ENCODE data around the gene ABCA4.
"Not testable (repeated sequence)": the region's sequence is repeated elsewhere in the genome, so short reads cannot be mapped to it uniquely, and the experiment has no call there.

The ABCA4 gene

DNA sequence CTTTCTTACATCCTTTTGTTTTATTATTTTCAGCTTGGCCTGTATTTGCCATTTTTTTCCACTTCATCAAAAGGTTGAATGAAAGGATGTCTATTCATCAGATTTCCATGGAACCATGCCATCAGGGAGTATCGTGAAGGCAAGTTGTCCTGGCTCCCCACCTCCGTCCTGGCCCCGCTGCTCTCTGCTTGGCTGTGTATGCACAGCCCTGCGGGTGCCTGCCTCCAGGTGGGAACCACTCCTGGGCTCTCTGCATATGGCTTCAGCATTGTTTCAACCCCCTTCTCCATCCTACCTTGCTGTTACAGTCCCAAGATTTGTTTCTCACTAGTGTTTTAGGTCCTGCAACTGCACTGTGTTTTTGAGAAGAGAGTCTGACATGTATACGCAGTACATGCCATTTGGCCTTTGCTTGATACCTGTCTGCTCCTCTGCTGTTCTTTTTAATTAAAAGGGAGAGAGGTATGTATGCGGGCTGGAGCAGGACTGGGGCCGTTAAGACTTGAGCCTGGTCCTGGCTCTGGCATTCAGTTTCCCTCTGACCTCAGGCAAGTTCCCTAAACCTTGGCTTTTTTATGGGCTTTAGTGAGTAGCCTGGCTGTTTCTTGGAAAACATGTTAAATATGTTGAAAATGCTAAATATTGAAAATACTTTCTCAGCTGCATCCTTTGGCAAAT is 141.8 kb downstream of the ABCA4 start:
- DNase-seq (ENCODE audit: low read depth), result no peak

GRCh38 chr1:93977598-93977945 is 143.4 kb downstream of the ABCA4 start:
- DNase-seq (ENCODE audit: low read depth), result no peak

- no peak for DNase-seq (ENCODE audit: low read depth)
Measured at GRCh38 chr1:93976711-93977597, 144.0 kb downstream of the ABCA4 start.

DNA sequence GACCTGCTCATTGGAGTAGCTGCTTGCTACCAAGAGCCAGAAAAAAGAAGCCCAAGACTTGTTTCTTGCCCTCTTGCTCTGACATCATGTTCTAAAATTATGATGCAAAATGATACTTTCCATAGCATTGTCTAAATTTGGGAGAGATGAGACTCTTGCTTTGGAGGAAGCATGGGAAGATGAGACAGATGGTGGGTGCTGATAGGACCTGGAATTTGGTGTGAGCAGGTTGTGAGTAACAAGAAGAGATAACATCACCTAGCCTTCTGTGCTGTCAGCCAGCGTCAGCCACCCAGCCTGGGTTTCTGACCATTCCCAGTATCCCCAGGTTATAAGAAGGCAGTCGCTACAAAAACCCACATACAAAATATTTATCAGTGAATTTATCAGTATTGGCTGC is 144.7 kb downstream of the ABCA4 start:
- DNase-seq (ENCODE audit: low read depth), result no peak

DNA sequence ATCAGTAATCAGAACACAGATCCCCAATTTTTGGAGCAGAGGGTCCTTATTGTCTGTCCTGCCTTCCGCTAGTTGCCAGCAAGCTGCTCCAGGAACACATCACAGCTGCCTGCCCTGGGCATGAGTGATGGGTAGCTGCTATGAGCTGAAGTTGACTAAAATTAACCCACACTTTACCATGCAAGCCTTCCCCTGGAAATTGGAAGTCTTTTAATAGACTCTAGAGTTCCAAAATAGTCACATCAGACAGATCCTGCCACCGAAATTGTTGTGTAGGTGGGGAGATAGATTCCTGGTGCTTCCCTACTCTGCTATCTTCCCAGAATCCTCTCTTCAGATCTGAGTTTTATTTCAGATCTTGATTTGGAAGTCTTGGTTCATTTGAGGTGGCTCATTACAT is 148.6 kb downstream of the ABCA4 start:
- no peak for DNase-seq (ENCODE audit: low read depth)

- no peak for DNase-seq (ENCODE audit: low read depth)
Measured at GRCh38 chr1:93969887-93970286, 151.1 kb downstream of the ABCA4 start.

- no peak for DNase-seq (ENCODE audit: low read depth)
Measured at GRCh38 chr1:93969371-93969770, 151.6 kb downstream of the ABCA4 start.

DNA sequence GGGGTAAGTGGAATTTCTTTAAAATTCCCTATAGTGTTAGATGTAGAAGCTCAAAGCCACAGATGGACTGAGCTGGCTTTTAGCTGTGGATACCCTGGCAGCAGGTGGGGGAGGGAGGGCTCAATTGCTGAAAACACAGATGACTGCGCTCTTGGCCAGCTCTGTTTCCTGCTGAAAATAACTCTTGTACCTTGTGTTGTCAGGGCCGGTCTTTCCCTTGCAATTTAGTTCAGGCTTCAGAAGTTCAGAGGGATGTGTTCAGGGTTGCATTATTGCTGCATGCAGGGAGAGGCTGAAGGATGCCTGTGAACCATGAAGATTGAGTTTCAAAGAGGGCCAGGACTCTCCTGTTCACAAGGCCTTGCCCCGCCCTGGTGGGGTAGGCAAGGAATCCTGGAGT is 153.6 kb downstream of the ABCA4 start:
- no peak for DNase-seq (ENCODE audit: low read depth)

DNA sequence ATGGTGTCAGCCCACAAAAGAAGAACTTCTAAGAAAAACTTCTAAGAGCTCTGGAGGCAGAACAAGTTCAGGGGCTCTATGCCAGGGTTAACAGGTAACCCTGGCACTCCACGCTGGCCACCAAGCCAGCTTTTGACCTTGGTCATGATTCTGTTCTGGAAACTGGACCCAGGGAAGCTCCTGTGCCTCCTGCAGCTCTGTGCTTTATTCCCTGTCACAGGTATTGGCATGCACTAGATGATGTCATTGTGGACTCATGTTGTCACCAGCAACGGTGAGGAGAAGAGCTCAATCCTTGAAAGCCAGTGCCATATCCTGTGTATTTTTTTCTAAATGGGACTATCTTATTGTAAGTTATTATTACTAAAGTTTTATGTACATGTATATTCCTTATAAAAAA is 155.1 kb downstream of the ABCA4 start:
- DNase-seq (ENCODE audit: low read depth), result no peak

- no peak for DNase-seq (ENCODE audit: low read depth)
Measured at GRCh38 chr1:93965256-93965655, 155.7 kb downstream of the ABCA4 start.

- DNase-seq (ENCODE audit: low read depth), result no peak
Measured at GRCh38 chr1:93964777-93965200, 156.2 kb downstream of the ABCA4 start.

- DNase-seq (ENCODE audit: low read depth), result no peak
Measured at GRCh38 chr1:93964096-93964776, 156.7 kb downstream of the ABCA4 start.

DNA sequence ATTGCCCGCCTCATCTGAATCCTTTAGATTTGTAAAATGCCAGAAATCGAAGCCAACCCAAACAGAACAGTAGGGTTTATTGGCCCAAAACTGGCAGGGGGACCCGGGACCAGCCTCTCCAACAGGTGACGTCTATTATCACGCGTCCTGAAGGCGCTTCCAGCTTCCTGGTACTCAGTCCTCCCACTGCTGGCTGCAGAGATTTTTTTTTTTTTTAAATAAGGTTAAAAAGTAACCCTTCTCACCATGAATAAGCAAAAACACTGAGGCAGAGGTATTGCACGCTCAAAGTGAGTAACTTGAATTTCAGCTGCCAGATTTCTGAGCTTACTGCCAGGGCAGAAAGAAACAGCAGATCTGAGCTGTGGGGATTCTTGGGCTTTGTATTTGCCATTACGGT is 157.4 kb downstream of the ABCA4 start:
- DNase-seq (ENCODE audit: low read depth), result no peak

- DNase-seq (ENCODE audit: low read depth), result no peak
Measured at GRCh38 chr1:93961906-93962305, 159.0 kb downstream of the ABCA4 start.

DNA sequence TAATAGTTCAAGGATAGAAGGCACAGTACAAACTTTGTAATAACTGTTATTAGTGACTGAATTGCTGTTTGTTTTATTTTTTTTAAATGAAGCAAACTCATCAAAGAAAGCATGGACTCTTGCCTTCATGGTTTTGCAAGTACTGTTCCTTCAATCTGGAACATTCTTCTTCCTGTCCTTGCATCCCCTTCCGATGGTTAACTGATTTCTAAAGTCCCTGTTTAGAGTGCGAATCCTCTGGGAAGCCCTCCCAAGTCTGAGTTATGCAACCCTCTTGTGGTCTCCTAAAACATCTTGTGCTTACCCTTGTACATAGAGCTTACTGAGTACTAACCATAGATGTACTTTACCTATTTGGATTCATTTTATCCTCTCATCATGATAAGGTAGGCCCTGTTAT is 159.5 kb downstream of the ABCA4 start:
- DNase-seq (ENCODE audit: low read depth), result no peak

DNA sequence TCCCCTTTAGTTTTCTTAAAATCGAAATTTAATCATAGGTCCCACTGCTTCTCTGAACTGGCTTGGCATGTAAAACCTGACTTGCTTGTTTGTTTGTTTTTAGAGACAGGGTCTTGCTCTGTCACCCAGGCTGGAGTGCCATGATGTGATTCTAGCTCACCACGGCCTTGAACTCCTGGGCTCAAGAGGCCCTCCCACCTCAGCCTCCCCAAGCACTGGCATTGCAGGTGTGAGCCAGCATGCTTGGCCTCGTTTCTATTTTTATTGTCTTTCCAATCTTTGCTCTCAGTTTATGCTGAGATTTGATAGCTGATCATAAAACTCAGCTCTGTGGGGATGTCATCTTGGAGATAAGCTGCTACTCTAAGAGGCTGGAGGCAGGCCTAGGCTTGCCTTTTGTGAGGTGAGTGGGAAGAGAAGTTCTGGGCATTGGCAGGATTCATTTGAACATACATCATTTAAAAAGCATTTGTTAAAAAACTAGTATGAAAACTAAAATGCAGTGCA is 160.3 kb downstream of the ABCA4 start:
- DNase-seq (ENCODE audit: low read depth), result no peak

- no peak for DNase-seq (ENCODE audit: low read depth)
Measured at GRCh38 chr1:93959413-93959812, 161.5 kb downstream of the ABCA4 start.

GRCh38 chr1:93958726-93959100 is 162.2 kb downstream of the ABCA4 start:
- DNase-seq (ENCODE audit: low read depth), result no peak

DNA sequence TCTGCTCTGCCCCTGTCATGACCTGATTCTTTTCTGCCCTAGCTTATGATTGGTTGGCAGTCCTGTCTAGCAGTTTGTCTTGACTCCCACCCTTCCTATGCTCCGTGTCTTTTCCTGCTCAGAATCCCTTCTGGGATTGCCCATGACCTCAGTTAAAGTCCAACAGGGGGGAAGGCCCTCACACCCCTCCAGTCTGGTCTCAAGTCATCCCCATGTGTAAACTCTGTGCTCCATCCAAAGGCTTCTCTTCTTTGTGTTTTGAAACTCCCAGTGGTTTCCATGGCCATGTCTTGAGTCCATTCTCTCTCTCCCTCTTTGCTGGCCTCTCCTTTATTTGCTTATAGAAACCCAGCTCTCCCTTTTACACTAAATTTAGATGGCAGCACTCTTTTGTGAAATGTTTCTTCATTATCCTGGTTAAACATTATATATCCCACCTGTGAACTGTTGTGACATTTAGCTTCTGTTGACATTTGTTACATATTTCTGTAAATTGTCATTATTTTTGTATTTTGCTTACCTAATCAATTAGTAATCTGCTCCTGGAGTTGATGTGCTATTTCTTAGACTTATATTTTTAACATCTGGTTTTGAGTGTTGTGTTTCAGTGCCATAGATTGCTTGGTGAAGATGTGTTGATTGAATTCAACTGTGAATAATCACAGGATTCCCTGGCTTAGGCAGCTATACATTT is 162.8 kb downstream of the ABCA4 start:
- no peak for DNase-seq (ENCODE audit: low read depth)

DNA sequence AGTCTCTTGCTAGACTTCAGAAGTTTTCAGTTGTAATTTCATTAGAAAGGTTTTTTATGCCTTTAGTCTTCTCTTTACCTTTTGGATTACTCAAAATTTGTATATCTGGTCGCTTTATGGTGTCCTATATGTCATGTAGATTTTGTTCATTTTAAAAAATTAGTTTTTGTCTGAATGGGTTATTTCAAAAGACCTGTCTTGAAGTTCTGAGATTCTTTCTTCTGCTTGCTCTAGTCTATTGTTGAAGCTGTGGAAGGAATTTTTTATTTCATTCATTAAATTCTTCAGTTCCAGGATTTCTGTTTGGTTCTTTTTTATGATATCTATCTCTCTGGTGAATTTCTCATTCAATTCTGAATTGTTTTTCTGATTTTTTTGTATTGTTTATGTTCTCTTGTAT is 165.2 kb downstream of the ABCA4 start:
- DNase-seq (ENCODE audit: low read depth), result no peak

- not testable (repeated sequence) for DNase-seq (ENCODE audit: low read depth)
Measured at GRCh38 chr1:93947002-93947686, 173.8 kb downstream of the ABCA4 start.
